ENCODE data around the gene RTN4RL1. TPM values are rescaled to one million over a fixed set of nuclear protein-coding genes. Genes with fewer than 3 reads are reported as not detected.

Gene RTN4RL1
- total RNA-seq, 1 donor from 2014 or later, result not detected

DNA sequence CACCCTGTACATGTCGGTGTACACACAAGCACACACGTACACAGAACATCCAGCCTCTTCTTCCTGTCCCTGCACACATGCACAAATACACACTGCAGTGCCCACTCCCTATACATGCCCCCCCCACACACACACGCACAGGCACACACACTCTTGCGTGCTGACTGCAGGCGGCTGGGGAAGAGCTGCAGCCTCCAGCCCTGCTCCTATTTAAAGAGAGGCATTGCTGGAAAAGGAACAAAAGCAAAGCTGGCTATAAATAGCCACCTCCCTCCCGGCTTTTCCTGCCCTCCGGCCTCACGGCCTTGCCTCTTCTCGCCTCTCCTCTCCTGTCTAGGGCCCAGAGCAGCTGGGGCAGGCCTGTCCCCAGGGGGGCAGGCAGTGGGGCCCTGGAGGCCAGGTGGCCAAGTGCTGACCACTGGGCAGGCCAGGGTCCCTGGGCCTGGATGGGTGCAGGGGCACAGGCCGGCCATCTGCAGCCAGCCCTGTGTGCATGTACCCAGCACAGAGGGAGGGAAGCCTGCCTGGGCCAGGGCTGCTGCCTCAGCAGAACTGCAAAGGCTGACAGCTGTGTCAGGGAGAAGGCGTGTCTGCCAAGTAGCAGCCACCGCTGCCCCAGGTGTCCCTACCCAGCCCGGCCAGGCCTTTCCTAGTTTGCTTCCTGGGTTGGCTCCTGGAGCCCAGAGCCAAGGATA is 25.4 kb downstream of the RTN4RL1 start:
- H3K36me3 ChIP-seq (ENCODE audit: control insufficient read depth, insufficient read depth, low read length), result no peaks in the 10 kb centered on the region
- peaks cover 2% of the 10 kb centered on the region for H3K27me3 ChIP-seq (ENCODE audit: control insufficient read depth, insufficient read depth, low read length)
- no peak overlapping the region for H3K4me3 ChIP-seq (ENCODE audit: low read depth, low read length)
- no peak for TF ChIP-seq CTCF (IDR thresholded peaks at IDR 0.05; ENCODE audit: insufficient read depth, low read length, poor library complexity, severe bottlenecking)
- DNase-seq (ENCODE audit: low read depth), result no peak

GRCh38 chr17:1997927-1998742 is 27.0 kb downstream of the RTN4RL1 start:
- DNase-seq (ENCODE audit: low read depth), result no peak
- Histone ChIP-seq H3K27me3 (ENCODE audit: control insufficient read depth, insufficient read depth, low read length) (peaks cover 5% of the 10 kb centered on the region), H3K36me3 (ENCODE audit: control insufficient read depth, insufficient read depth, low read length) (no peaks in the 10 kb centered on the region), H3K4me3 (ENCODE audit: low read depth, low read length) (peak overlapping the region; percentile 33)
- no peak for TF ChIP-seq CTCF (IDR thresholded peaks at IDR 0.05; ENCODE audit: insufficient read depth, low read length, poor library complexity, severe bottlenecking)

DNA sequence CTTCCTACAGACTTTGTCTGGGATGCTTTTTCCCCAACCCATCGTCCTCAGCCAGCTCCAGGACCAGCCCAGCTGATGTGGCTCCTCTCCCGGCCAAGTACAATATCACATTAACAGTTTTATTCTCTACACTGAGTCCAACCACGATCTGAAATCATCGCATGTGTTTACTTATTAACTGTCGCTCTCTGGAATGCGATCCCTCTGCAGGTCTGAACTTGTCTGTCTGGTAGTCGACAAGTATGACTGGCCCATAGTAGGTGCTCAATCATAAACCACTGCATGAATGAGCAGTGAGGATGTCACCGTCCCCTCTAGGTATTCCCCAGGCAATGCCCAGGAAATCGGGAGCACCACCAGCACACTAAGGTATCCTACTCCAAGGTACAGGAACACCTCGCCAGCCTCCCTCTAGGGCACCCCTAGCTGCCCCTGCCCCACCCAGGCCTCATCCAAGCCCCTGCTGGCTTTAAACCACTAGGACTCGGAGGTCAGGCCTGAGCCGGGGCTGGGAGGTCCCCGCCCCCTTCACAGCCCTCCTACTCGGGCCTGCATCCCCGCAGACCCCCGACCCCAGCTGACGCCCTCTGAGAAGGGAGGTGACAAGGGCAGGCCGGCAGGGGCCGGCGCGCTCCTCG is 27.7 kb downstream of the RTN4RL1 start:
- Histone ChIP-seq H3K27me3 (ENCODE audit: control insufficient read depth, insufficient read depth, low read length) (peaks cover 5% of the 10 kb centered on the region), H3K4me3 (ENCODE audit: low read depth, low read length) (peak overlapping the region; percentile 3), H3K36me3 (ENCODE audit: control insufficient read depth, insufficient read depth, low read length) (no peaks in the 10 kb centered on the region)
- TF ChIP-seq CTCF (IDR thresholded peaks at IDR 0.05; ENCODE audit: insufficient read depth, low read length, poor library complexity, severe bottlenecking), result no peak
- DNase-seq (ENCODE audit: low read depth), result peak; percentile 43

GRCh38 chr17:1996800-1997288 is 28.3 kb downstream of the RTN4RL1 start:
- H3K4me3 ChIP-seq (ENCODE audit: low read depth, low read length), result no peak overlapping the region
- peaks cover 5% of the 10 kb centered on the region for H3K27me3 ChIP-seq (ENCODE audit: control insufficient read depth, insufficient read depth, low read length)
- TF ChIP-seq CTCF (IDR thresholded peaks at IDR 0.05; ENCODE audit: insufficient read depth, low read length, poor library complexity, severe bottlenecking), result no peak
- no peaks in the 10 kb centered on the region for H3K36me3 ChIP-seq (ENCODE audit: control insufficient read depth, insufficient read depth, low read length)
- no peak for DNase-seq (ENCODE audit: low read depth)

- H3K36me3 ChIP-seq (ENCODE audit: control insufficient read depth, insufficient read depth, low read length), result no peaks in the 10 kb centered on the region
- no peak for TF ChIP-seq CTCF (IDR thresholded peaks at IDR 0.05; ENCODE audit: insufficient read depth, low read length, poor library complexity, severe bottlenecking)
- no peak overlapping the region for H3K4me3 ChIP-seq (ENCODE audit: low read depth, low read length)
Measured at GRCh38 chr17:1995907-1996799, 29.0 kb downstream of the RTN4RL1 start.

More at GRCh38 chr17:1995907-1996799, 29.0 kb downstream of the RTN4RL1 start:
- H3K27me3 ChIP-seq (ENCODE audit: control insufficient read depth, insufficient read depth, low read length), result peaks cover 6% of the 10 kb centered on the region
- DNase-seq (ENCODE audit: low read depth), result no peak
